NCI-H146 treated with DMSO at 0.1 percent for 48 hours (cell line): Measurements from ENCODE around the gene PRR5L.
"Not testable (repeated sequence)": the region's sequence is repeated elsewhere in the genome, so short reads cannot be mapped to it uniquely, and the experiment has no call there.

Source experiments
- DNase-seq: peaks from one replicate; lab custom pipeline; 2025; ENCODE audit not compliant: unreplicated experiment; lab: John Stamatoyannopoulos, UW

The PRR5L gene

DNA sequence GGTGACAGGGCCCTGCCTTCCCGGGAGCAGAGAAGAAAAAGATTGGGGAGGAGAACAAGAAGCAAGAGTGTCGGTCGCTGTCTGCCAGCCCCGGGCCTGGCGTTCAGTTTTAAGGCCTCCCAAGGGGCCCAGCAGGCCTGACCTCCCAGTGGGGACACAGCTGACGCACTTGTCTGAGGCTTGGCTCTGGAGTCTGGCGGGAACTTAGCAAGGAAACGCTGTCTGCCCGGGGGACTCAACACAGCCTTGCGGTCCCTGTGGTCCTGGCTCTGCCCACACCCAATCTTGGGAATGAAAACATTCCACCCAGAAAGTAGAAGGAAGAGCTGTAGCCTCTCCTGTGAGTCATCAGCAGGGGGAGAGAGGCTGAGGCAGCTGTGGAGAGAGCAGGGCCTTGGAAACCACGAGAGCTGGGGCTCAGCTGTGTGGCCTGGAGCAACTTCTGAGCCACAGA is 159.6 kb downstream of the PRR5L start:
- DNase-seq: no peak

DNA sequence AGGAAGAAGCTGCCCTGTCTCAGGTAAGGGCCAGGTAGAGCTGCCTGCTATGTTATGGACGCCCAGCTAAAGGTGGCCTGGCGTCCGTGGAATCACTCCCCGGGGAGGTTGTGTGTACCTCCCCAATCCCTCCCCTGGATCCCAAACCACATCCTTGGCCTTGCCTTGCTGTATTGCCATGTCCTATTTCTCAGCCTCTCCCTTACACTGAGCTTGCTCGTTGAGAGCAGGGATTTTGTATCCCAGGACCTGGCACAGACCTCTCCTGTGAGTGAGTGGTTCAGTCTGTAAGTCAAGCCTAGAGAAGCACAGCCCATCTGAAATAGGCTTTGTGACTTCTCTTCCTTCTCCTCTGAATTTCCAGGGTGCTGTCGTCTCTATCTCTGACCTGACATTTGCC is 160.1 kb downstream of the PRR5L start:
- no peak for DNase-seq

DNA sequence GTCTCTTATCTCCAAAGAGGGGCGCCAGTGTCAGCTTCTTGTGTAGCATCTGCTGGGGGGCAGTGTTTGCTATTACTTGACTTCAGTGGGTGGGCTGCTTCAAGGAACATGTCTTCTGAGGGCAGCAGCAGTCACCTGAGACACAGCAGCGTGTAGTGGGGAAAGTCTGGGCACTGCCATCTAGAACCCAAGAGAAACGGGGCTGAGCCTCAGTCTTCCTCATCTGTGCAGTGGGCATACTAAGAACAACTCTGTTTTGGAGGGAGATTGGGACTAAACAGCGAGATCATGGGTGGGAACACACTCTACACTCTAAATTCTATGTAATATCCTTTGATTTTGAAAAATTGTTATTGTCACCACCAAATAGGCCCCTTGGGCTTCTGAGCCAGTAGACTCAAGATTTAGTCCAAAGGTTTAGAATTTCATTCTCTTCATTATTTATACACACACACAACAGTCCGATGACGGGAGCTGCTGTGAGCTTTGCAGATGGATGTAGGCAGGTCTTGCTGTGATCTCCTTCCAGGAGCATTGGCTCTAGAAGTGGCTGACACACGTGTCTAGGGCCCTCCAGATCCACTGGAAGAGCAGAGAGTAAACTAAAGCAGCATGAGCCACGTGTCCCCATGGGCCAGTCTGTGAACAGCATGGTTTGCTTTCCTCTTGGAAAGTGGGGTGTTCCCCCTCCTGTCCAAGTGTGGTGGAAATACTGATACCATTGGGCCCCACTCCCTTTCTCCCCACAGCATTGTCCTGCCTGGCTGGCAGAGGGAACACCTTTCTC is 162.2 kb downstream of the PRR5L start:
- DNase-seq: no peak

DNA sequence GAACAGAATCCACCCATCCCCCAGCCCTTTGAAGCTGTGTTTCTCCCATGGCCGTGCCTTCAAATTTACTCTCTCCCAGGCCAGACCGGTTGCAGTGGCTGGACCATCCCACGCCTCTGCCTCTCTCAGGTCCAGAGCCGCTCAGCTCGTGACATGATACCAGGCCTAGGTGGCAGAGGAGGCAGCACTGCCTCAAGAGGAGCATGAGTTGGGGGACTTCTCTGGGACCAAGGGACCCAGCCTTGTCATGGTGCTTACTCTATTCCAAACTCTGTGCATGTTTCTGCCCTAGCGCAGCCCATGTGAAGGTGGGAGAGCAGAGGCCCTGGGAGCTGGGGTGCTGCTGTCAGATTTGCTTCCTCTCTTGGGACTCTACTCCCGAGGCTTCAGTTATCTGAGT is 163.0 kb downstream of the PRR5L start:
- no peak for DNase-seq

DNA sequence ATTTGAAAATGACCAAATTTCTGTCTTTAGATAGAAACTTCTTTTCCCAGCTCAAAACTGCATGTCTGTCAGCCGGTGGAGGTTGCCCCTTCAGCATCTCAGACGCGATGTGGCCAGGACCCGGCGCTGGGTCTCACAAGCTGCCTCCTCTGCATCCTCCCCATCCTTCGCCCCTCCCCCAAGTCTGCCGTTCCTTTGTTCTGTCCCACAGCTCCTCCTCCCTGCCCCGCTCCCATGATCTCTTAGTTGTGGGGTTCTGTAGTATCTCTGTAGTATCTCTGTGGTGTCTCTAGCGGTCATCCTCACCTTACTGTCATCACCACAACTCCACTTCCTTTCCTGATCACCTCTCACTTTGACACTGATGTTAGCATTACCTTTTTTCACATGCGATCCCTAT is 164.1 kb downstream of the PRR5L start:
- DNase-seq: no peak

DNA sequence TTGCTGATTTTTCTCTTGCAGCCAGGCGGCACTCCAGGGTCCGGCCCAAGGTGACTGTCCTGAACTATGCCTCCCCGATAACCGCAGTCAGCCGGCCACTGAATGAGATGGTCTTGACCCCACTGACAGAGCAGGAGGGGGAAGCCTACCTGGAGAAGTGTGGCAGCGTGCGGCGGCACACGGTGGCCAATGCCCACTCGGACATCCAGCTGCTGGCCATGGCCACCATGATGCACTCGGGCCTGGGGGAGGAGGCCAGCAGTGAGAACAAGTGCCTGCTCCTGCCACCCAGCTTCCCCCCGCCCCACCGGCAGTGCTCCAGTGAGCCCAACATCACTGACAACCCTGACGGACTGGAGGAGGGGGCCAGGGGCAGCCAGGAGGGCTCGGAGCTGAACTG is 166.2 kb downstream of the PRR5L start:
- DNase-seq: no peak

DNA sequence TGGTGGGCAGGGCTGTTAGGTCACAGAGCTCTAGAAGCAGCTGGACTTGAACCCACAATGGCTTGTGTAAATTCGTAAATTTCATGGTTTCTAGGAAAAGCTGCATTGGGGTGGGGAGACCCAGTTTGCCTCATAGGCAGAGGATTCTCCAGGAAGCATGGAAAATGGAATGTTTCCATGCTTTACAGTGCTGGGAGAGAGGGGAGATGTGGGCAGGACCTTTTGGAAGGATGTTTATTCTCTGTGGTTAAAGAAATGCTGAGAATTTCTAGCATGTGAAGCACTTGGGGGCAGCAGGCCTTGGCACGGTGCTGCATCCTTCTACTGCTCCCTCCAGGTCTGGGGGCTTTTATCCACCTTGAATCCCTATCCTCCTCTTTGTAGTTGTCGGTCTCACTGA is 167.7 kb downstream of the PRR5L start:
- no peak for DNase-seq

DNA sequence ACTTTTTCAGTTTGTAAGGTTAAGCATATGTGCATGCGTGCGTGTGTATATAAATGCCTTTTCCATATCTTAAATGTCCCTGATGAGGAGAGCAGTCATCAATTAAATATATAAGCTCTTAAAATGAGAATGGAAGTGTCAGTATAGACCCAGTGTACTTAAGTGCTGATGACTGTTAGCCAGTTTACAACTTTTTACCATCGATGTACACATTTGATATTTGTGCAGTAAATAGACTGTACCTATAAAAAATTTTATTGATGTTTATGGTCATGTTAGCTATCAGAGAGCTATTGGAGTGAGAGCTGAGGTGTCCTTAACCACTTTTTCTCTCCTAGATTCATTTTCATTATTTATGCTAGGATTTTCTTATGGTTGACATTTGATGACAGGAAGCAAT is 168.6 kb downstream of the PRR5L start:
- DNase-seq: no peak

DNA sequence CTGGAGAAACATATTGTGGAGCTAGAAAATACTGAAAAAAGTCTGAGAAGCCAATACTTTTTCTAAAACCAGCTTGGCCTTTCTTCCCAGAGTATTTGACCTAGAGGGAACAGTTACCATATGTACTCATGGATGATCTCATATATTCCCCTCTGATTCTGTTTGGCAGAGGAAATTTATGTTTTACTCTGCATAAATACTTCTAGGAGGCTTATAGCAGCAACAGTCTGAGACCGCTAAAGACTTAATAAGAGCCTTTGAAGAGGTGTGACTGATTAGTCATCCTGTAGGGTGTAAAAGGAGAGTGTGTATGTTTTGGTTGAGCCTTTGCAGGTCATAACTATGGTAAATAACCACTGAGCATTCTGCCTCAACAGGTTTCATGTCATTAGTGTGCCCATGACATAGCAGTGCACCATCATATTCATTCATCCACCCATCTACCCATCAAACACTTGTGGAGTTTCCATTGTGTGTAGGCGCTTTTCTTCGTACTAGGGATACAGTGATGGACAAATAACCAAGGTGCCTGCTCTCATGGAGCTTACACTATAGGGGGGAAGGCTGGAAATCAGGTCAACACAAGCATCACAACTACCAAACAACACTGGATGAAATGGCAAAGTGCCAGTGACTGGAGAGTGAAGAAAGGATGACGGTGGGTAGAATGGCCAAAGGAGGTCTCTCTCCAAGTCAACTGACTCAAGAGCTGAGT is 169.5 kb downstream of the PRR5L start:
- DNase-seq: no peak

DNA sequence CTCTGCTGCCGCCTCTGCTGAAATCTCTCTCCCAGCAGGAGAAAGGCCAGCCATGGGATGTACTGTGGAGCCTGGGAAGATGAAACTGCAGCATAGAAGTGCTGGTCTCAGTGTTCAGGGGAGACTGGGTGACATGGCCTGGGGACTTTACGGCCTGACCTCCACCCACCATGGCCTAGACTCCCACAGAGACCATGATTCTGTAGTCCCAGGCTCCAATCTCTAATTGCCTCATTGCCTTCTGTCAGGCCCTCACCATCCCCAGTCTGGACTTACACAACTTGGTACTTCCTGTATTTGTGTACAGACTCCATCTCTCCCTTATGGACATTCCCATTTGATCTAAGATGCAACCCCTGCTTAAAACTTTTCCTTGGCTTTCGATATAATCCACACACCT is 170.9 kb downstream of the PRR5L start:
- no peak for DNase-seq

DNA sequence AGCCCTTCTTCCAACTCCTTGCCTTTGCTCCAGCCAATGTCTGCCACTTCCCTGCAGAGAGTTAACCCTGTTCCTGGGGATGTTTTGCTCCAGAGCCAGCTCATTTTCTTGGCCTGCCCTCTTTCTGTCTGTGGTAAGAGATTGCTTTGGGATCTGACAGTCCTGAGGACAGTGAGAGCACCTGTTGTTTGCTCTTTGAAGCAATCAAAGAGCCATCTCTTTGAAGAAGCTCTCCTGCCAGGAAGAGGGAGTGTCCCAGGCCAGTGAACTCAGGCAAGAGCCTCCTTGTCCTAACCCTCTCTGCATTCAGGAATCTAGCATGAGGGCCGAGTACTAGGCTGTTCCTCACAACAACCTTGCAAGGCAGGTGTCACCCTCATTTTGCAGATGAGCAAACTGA is 171.8 kb downstream of the PRR5L start:
- no peak for DNase-seq

DNA sequence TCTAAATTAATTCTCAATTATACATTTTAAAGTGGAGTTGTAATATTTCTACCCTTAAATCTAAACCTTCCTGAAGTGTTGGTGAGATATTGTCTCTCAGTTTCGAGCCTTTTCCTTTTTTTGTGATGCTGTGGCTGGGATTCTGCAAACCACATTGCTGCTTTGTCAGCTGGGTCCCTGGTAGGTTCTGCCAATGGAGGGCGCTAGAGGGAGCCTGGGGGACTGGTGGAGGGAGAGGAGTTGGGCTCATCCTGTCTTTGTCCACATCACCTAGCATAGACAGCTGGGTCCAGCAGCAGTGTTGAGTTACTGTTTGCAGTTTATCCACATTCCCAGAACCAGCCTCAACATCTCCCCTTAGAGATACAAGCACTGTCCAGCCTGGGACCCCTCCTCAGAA is 173.0 kb downstream of the PRR5L start:
- no peak for DNase-seq

DNA sequence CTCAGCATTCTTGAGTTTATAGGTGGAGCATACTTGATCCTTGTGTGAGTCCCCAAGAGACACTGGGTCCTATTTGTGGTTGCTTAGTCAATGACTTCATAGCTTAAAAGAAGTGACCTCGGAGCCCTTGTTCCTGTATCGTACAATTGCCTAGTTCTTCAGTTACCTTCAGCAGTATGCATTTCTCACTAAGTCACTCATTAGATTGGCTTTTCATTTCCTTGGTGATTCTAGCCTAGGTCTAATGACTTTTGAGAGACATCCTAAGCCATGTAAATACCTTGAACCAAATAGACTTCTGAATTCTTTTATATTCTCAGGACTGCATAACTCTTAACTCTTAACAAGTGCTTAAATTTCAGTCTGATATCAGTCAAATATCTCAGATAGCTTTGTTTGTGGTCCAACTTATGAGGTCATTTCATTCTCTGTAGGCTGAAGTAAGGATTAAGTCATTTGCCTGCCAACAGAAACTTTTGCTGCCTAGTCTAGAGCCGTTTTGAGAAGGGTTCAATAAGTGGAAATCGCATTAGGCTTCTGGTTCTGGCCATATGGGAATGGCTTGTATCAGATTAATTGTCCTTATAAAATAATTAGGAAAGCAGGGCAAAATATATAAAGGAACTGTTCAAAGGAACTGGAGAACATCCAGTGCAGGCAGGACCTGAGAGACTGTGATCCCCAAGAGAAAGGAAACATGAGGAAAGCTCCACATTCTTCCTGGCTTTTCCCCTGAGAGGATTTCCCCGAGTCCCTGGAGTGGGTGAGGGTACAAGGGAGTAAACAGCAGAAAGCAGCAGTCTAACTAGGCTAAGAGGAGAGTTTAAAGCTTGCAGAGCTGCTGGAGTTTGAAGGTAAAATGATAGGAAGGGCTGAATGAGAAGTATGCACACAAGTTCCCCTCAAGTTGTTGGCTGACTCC is 174.1 kb downstream of the PRR5L start:
- no peak for DNase-seq

DNA sequence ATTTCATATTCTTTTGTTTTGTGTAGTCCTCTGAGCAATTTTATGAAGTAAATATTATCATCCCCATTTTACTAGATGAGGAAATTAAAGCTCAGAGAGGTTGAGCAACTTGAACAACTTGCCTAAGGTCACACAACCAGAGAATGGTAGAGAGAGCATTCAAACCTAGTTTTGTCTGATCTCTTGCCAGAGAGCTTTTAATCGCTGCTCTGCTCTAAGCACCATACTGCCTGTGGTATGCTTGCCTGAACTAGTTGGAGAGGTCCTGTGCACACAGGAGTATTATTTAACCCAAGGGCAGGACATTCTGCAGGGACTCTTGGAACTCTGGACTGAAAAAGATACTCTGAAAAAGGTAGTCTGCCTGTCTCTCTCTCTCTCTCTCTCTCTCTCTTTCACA is 175.5 kb downstream of the PRR5L start:
- DNase-seq: no peak

DNA sequence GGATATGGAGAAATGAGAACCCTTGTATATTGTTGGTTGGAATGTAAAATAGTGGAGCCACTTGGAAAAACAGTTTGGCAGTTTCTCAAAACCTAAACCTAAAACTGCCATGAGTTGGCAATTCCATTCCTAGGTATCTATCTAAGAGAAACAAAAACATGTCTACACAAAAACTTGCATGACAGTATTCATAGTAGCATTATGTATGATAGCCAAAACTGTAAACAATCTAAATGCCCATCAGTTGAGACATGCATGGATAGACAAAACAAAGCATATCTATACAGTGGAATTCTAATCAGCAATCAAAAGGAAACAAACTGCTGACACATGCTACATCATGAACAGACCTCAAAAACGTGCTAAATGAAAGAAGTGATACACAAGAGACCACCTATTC is 179.1 kb downstream of the PRR5L start:
- no peak for DNase-seq

DNA sequence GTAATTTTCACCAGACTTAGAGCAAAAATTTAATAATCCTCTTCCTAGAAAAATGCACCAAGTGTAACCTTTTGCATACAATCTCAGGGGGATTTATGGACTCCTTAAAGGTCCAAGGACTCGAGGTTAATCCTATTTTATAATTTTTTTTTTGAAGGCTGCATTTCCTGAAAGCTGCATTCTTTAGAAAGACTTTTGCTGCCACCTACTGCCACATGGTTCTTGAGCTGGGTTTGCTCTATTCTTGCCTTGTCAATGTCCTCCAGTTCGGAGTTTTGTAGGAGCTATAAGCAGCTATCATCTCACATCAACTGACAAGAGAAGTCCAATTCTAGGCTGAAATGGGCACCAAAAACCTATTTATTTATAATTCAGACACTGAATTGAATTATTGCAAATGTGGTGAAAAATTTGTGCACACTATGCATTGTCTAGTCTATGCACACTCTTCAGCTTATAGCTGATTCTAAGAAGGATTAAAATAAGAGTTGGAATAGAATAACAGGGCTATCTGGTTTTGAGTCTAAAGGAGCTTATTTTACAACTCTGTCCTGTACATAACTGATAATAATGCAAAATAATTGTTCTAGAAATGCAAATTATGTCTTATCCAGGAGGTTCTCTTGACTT is 182.7 kb downstream of the PRR5L start:
- DNase-seq: no peak

DNA sequence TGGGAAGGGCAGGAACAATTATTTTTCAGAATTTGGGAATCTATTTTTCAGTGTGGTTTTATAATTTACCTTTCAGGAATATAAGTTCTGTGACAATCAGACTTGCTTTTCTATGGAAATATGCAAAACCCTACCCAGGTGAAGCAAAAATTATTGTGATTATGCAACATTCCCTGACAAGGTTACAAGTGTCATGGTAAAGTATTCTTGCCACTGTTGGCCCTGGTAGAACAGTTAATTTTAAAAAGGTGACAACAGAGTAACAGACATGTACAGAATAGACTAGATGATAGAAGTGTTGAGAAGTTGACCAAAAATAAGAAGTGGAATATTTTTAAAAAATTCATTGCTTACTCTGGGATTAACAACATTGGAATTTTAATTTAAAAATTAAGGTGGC is 184.7 kb downstream of the PRR5L start:
- no peak for DNase-seq

DNA sequence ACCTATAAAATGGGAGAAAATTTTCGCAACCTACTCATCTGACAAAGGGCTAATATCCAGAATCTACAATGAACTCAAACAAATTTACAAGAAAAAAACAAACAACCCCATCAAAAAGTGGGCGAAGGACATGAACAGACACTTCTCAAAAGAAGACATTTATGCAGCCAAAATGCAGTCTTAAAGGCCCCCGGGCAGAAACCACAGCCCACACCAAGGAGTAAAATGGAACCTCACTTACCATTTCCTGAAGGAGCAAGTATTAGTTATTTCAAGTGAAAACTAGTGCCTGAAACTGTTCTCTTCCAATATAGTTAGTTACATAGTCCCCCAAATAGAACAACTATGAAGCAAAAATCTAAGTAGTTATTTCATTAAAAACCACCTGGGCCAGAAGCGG is 187.0 kb downstream of the PRR5L start:
- DNase-seq: not testable (repeated sequence)

DNA sequence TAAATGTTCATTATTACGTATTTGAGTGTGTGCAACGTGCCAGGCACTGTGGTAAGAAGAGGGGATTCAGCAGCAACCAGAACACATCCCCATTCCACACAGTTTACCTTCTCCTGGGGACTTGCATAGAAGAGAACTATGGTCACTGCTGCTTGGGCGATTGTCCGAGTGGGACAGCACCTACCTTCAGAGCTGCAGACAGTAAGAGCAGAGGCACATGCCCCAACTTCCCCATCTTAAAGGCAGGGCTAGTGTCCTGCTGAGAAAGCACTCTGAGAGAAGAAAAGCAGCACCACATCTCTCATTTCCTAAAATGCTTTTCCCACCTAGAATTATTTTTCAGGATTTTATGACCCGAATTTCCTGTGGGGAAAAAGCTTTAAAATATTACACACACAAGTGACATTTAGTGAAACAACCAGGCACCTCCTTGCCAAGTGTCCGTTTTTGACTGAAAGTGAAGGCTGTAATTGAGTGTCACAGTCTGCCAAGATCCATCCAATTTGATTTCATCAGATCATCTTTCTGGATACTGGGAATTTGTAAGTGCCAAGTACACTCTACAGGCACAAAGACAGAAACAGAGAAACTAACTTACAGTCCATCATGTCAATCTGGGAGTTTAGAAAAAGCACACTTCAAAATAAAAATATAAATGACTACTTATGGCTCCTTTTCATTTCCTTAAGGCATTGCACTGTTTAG is 189.4 kb downstream of the PRR5L start:
- no peak for DNase-seq

DNA sequence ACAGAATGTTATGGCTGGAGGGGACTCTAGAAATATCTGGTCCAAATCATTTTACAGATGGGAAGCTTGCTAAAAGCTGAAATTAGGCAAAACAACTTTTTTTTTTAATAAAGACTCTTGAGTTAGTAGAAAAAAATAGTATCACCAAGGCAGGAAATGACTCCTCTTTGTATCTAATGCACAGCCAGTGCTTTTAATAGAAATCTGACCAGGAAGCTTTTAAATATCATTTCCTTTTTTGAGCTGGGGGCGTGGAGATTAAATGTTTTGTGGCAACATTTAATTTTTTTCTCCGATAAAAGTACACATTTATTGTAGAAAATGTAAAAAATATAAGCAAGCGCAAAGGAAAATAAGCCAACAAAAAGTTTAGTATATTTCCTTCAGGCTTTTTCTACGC is 191.5 kb downstream of the PRR5L start:
- no peak for DNase-seq

DNA sequence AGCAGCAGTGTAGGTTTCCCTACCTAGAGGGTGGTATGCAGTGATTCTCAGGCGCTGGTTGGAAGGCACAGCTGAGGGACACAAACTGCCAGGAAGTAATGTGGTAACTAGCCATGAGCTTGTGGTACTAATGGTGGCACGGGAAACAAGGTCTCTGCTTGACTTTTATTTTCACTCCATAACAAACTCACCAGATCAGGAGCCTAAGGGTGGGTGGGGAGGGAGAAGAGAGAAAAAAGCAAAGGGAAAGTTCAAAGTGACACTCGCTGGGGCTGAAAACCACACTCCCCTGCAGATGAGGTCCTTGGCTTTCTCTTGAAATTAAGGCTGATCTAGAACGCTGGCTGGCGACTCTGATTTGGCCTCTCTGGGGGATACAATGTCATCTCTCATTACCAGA is 192.0 kb downstream of the PRR5L start:
- DNase-seq: no peak
